GM18909 (cell line): Measurements from ENCODE around the gene SIDT2.

ENCODE experiments used
- ATAC-seq: cut with Tn5 transposase; IDR thresholded peaks from one replicate; pipeline ENCODE4 v1.9.1; 2021; ENCODE audit warnings: mild to moderate bottlenecking; ENCODE audit not compliant: unreplicated experiment, poor library complexity

The SIDT2 gene

GRCh38 chr11:117187799-117188481, 9.4 kb downstream of the SIDT2 start:
- no peak for ATAC-seq

GRCh38 chr11:117188620-117189081, 10.1 kb downstream of the SIDT2 start:
- no peak for ATAC-seq

- no peak for ATAC-seq
Measured at GRCh38 chr11:117189191-117189940, 10.8 kb downstream of the SIDT2 start.

- ATAC-seq = no peak
Measured at GRCh38 chr11:117189941-117190544, 11.5 kb downstream of the SIDT2 start.

- no peak for ATAC-seq
Measured at GRCh38 chr11:117191680-117192400, 13.3 kb downstream of the SIDT2 start.

GRCh38 chr11:117192401-117192875, 13.9 kb downstream of the SIDT2 start:
- no peak for ATAC-seq

- no peak for ATAC-seq
Measured at GRCh38 chr11:117193130-117194020, 14.8 kb downstream of the SIDT2 start.

GRCh38 chr11:117194267-117194666, 15.7 kb downstream of the SIDT2 start:
- no peak for ATAC-seq

- no peak for ATAC-seq
Measured at GRCh38 chr11:117195258-117195657, 16.7 kb downstream of the SIDT2 start.

- no peak for ATAC-seq
Measured at GRCh38 chr11:117195761-117196160, 17.2 kb downstream of the SIDT2 start.

GRCh38 chr11:117197006-117197405, 18.5 kb downstream of the SIDT2 start:
- no peak for ATAC-seq

- no peak for ATAC-seq
Measured at GRCh38 chr11:117197516-117198456, 19.2 kb downstream of the SIDT2 start.

- ATAC-seq = no peak
Measured at GRCh38 chr11:117198613-117199012, 20.1 kb downstream of the SIDT2 start.

- ATAC-seq = no peak
Measured at GRCh38 chr11:117199053-117199915, 20.7 kb downstream of the SIDT2 start, which contains the start of gene TAGLN. Gene TAGLN, plus strand, starts transcription at chr11:117199370. Its CDS starts 3,644 bp downstream, at chr11:117203014.

GRCh38 chr11:117199916-117200812, 21.6 kb downstream of the SIDT2 start:
- no peak for ATAC-seq

- ATAC-seq = no peak
Measured at GRCh38 chr11:117200813-117201657, 22.5 kb downstream of the SIDT2 start.
